GM19455 (cell line): ENCODE measurements around the gene ANKMY1.
A peak's percentile ranks its signal among the peaks of the same experiment; 100 is the strongest.

ENCODE experiments used
- ATAC-seq: cut with Tn5 transposase; IDR thresholded peaks from one replicate; pipeline ENCODE4 v1.9.1; 2021; ENCODE audit not compliant: unreplicated experiment

Gene ANKMY1

DNA sequence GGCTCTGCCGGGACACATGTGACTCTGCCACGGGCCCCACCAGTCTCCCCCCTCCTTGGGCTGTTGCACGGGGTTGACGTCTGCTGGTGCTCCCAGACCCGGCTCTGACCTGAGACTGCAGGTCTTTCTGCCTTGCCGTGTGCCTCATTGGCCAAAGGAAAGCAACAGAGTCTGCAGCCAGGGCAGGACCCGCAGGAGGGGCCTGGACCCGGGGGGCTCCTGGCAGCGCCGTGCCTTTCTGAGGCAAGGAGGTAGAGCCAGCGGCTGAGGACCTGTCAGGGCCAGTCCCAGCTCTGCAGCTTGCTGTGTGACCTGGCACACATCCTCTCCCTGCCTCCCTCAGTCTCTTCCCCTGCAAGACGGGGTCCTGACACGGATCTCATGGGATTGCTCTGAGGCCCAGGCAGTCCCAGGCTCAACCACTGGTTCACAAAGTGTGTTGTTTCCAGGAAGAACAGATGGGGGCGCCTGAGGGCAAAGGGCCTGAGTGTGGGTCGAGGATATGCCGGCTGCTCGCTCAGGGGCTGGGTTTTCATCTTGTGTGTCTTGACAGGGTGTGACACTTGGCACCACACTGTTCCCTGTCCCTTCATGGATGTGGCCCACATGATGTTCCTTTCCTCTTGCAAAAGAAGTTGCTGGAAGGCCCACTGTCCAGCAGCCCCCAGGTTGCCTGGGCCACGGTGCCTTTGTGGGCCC lies 37.7 kb upstream of the ANKMY1 start:
- no peak for ATAC-seq

GRCh38 chr2:240594511-240595380 lies 37.0 kb upstream of the ANKMY1 start:
- ATAC-seq, result no peak

DNA sequence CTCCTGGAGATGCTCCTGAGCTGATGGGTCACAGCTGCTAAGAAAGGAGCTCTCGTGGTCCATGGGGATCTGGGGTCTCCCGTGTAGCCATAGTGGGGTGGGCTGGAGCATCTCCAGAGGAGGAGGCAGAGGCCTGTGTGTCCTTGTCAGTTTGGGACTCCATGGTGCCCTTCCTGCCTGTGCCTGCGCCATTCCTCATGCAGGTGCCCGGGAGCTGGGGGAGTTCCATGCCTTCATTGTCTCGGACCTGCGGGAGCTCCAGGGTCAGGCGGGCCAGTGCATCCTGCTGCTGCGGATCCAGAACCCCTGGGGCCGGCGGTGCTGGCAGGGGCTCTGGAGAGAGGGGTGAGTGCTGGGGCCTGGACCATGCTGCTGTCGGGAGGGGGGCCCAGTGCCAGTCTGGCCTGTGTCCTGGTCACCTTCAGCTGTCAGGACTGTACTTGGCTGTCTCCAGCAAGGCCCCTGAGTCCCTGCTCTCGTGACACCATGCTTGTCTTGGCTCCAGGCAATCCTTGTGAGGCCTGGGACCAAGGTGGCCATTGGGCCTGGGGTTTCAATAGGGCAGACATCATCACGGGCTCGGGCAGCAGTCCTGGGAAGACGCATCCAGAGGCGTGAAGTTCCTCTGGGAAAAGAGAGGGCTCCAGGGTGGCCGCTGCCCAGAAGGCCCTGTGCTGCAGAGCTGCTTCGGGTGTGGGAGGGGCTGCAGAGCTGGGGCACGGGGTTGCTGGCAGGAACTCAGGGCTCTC lies 36.1 kb upstream of the ANKMY1 start:
- no peak for ATAC-seq

DNA sequence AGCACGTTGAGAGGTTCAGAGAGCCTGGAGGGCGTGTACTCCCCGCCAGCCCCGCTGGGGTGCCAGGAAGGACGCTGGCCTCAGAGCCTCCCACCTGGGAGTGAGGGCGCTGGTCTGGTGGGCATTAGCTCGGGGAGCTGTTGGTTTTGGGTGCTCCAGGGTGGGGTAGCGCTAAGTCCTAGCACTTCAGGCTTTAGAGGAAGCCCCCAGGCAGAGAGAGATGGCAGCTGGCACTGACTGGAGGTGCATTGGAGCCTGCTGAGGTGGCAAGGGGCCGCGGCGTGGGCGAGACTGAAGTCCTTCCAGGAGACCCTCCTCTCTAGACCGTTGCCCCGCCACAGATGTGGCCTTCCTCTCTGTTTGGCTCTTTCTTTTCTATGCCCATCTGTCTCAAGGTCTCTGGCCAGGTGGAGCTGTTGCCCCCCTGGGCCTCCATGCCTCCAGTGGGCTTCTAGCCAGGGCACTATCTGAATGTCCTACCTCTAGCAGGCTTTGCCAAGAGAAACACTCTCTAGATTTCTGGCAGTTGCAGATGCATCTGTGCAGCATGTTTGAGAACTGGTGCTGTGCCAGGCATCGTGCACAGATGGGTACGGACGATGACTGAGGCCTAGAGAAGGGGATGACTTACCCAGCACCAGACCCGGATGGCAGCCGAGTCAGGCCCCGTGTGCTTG lies 35.4 kb upstream of the ANKMY1 start:
- ATAC-seq, result no peak

DNA sequence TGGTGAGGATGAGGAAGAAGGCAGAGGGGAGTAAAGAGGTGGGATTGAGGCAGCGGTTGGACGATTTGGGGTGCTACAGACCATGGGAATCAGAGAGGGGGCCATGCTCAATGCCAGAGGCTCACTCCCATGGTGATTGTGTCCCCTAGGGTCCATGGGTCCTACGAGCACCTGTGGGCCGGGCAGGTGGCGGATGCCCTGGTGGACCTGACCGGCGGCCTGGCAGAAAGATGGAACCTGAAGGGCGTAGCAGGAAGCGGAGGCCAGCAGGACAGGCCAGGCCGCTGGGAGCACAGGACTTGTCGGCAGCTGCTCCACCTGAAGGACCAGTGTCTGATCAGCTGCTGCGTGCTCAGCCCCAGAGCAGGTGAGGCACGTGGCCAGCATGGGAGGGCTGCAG lies 34.0 kb upstream of the ANKMY1 start:
- no peak for ATAC-seq

- ATAC-seq, result no peak
These were observed 33.4 kb upstream of the ANKMY1 start for GRCh38 chr2:240591226-240591625.

- ATAC-seq, result no peak
These were observed 32.9 kb upstream of the ANKMY1 start for GRCh38 chr2:240590681-240591111.

- no peak for ATAC-seq
These were observed 32.2 kb upstream of the ANKMY1 start for GRCh38 chr2:240589850-240590525.

GRCh38 chr2:240589375-240589774 lies 31.6 kb upstream of the ANKMY1 start:
- no peak for ATAC-seq

DNA sequence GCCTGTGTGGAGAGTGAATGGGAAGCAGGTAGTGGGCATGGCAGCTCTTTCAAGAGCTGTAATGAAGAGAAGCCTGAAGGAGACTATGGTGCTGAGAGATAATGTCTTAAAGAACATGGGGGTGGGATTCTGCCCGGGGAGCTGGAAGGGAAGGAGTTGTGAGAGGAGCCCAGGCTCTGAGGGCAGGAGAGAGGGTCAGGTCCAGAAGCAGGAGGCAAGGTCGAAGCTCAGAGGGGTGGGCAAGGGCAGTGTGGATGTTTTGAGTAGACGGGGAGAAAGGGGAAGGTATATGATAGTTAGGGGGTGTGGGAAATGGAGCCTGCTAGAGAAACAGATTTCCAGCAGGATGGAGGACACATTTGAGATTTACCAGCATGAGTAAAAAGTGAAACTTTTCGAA lies 30.9 kb upstream of the ANKMY1 start:
- ATAC-seq, result no peak

DNA sequence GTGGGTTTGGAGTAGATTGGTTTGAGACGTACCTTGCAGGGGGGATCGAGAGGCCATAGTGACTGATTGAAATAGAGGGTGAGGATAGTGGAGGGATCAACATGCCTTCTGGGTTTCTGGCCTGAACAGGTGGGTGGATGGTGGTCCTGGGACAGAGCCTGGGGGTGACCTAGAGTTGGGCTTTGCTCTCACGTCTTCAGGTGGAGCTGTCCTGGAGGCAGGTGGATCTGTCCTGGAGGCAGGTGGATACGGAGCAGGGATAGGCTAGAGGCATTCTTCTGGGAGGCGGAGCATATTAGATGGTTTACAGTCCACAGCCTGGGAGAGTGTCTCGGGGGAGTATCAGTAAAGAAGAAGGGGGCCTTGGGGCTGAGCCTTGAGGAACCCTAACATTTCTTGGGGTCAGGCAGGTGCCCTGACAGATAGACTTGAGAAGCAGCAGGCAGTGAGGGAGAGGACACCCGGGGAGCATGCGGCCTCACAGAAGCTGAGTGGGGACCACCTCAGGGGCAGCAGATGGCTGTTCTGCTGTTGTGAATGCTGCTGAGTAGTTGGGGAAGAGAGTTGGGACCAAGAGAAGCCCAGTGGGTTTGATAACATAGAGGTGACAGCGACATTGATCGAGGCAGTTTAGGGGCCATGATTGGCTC lies 30.3 kb upstream of the ANKMY1 start:
- ATAC-seq, result no peak

DNA sequence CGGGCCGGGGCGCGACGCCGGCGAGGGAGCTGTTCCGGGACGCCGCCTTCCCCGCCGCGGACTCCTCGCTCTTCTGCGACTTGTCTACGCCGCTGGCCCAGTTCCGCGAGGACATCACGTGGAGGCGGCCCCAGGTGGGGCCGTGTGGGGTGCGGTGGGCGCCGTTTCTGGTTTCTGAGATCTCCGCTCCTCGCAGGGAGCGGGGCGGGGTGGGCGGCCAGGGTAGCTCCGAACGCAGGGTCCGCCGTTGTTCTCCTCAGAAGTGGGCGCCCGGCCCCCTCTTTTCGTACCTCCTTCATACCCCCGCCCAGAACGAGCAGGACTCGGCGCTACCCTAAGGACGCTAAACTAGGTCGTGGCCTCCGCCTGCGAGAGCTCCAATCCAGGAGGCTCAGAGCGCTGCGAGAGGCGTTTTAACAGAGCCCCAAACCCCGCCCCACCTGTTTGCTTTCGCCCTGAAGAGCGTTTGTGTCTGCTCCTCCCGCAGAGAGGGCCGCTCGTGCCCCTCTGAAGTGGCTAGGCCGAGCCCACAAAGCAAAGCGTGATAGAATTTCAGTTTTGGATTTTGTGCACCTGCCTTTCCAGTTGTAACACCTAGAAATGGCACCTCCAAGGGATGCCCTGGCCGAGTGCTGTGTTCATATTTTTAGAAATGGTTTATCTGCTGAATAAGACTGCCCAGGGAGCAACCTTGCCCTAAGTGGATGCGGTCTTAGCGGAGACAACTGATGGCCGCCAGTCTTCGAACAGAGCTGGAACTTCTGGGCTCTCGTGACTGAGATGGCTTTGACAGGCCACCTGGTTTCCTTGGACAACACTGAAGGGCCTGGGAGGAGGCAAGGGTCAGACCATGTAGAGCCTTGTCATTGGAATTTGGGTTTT lies 29.4 kb upstream of the ANKMY1 start:
- ATAC-seq, result no peak

GRCh38 chr2:240586198-240586918 lies 28.6 kb upstream of the ANKMY1 start, which contains the start of gene CAPN10:
Gene CAPN10, plus strand, starts transcription at chr2:240586734. Its CDS starts 178 bp downstream, at chr2:240586912.
- peak; percentile 55 for ATAC-seq

- ATAC-seq, result no peak
These were observed 28.0 kb upstream of the ANKMY1 start for GRCh38 chr2:240585681-240586197.

DNA sequence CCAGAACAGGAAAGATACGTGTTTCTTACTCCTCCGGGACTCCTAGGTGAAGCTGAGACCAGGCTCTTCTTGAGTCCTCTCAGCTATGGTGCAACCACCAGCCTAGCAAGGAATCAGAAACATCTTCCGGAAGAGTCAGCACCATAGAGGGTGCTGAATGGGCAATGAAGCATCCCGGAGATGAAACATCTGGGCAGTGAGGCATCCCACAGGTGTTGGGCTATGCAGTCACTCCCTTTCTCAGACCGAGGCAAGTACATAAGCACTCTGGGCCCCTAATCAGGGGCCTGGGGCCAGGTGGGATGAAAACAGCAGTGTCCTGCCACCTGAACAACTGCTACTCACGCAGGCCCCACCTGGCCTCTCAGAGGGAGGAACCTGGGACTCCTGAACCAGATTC lies 27.3 kb upstream of the ANKMY1 start:
- peak; percentile 11 for ATAC-seq

DNA sequence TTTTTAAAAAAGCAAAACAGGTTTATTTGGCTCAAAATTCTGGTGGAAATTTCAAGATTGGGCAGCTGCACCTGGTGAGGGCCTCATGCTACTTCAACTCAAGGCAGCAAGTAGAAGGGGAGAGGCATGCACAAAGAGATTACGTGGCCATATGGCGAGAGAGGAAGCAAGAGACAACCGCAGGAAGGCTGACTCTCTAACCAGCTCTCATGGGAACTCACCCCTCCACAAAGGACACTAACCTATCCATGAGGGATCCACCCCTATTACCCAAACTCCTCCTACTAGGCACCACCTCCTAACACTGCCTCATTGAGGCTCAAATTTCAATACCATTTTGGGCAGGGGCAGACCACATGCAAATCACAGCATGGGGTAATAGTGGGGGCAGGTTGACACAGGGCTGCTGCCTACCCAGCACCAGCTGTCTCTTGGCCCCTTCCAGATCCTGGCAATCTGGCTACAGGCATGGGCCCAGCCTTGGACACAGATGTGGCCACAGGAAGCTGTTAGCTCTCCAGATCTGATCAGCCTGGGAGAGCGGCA lies 26.8 kb upstream of the ANKMY1 start:
- peak; percentile 65 for ATAC-seq

GRCh38 chr2:240583774-240584173 lies 26.0 kb upstream of the ANKMY1 start:
- ATAC-seq, result no peak

DNA sequence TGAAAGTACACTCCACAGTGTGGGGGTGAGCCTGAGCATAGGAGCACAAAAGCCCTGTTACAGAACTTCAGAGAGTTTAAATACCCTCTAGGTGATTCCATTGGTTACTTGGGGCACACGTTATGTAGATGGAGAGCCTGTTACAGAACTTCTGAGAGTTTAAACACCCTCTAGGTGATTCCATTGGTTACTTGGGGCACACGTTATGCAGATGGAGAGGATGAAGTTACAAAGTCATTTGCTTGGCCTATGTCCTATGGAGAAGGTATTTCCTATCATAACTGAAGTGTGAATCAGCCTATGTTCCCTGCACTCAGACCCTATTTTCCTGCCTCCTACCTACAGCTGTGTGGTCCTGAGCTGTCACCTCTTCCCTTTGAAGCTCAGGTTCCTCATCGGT lies 25.0 kb upstream of the ANKMY1 start:
- ATAC-seq, result no peak
